Activated CD8-positive, alpha-beta T cell treated with anti-CD3 and anti-CD28 coated beads for 36 hours (primary cell): ENCODE data around the gene ADORA2A. TPM values are rescaled to one million over a fixed set of nuclear protein-coding genes. Genes with fewer than 3 reads are reported as not detected.

Source experiments
- ATAC-seq: fragments of 200-7000 bp; cut with Tn5 transposase; one replicate; pipeline ENCODE4 v1.10.0; 2021; ENCODE audit warnings: mild to moderate bottlenecking, moderate library complexity
- CTCF ChIA-PET: fragments of 350-600 bp; sonication (Branson Sonifier 250); formaldehyde crosslinking; loops from one replicate; lab custom pipeline; 2021; ENCODE audit warnings: antibody characterized with exemption; lab: Charles Lee
- POLR2A ChIA-PET: fragments of 350-600 bp; sonication (Branson Sonifier 250); formaldehyde crosslinking; loops from one replicate; lab custom pipeline; 2021; ENCODE audit warnings: antibody characterized with exemption; lab: Charles Lee
- DNase-seq: peaks from one replicate; pipeline ENCODE4 v3.0.0-alpha.2; 2020
- H3K27ac Mint-ChIP-seq: one replicate; pipeline ENCODE4 v1.8.0; 2021; ENCODE audit warnings: mild to moderate bottlenecking, mixed read lengths
- H3K27me3 Mint-ChIP-seq: one replicate; pipeline ENCODE4 v1.8.0; 2021; ENCODE audit warnings: mixed read lengths
- H3K36me3 Mint-ChIP-seq: one replicate; pipeline ENCODE4 v1.8.0; 2021; ENCODE audit warnings: low read depth, mixed read lengths
- H3K4me1 Mint-ChIP-seq: one replicate; pipeline ENCODE4 v1.8.0; 2021; ENCODE audit warnings: low read depth, mixed read lengths
- H3K4me3 Mint-ChIP-seq: one replicate; pipeline ENCODE4 v1.8.0; 2021; ENCODE audit warnings: mild to moderate bottlenecking, moderate library complexity, mixed read lengths
- H3K9me3 Mint-ChIP-seq: one replicate; pipeline ENCODE4 v1.8.0; 2021; ENCODE audit warnings: mixed read lengths
- intact Hi-C: fragments of 100-400 bp; cut with micrococcal nuclease; formaldehyde crosslinking; loops from one replicate; pipeline ENCODE4 v1.10.0; 2022
- total RNA-seq, 2 experiments: library from RNA; stranded (reverse); gene quantifications; one replicate each; pipeline ENCODE4 v1.2.3, GENCODE V29; 2021
- TF ChIP-seq, protein P1 (sequence below): fragments of 200-600 bp; IDR thresholded peaks from one replicate; pipeline ENCODE4 v1.8.0; 2022; ENCODE audit warnings: antibody characterized with exemption, mild to moderate bottlenecking

ADORA2A gene
- total RNA-seq, 2 experiments from 2014 or later, result 41.4 to 42.9 TPM

DNA sequence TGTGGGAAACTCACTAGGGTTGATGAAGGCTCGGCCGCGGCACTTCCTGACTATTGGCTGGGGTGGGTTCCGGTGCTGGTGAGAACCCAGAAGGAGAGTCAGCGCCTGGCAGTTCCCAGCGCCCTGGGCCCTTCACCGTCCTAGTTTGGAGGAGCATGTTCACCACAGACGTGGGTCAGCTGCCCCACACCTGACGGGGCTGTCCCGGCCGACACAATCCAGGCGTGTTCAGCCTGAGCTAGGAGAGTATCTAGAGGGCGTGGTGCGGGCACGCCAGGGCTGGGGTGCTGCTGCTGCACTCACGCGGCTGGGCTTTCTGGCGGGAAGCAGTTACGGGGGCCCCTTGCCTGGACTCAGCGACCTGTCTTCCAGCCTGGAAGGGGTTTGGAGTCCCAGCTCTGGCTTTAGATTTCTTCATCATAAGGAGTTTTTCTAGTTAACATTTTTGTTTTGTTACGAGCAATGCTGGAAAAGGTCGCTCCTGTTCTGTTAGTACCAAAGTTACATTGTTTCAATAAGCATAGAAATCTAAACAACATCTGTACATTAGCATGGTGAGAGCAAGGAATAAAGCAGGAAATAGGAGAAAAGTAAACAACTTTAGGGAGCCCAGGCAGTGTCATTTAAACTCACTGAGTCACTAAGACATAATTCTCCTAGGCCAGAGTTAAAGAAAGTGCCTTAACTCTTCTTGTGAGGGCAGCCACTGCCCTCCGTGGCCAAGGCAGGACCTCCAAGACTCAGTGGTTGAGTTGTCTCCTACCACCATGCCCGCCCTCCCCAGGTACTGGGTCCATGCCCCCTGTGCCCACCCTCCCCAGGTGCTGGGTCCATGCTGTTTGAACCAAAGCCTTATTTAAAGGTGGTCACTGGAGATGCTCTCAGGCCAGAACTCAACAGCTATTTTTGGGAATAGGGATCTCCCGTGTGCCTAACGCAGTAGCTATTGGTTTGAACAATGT, 12.1 kb upstream of the ADORA2A start:
- POLR2A ChIA-PET, result interaction anchor here (1.2 kb wide), 1 partner anchor 19 kb away, joined by 3 read pairs; no protein-coding TSS in a partner anchor

DNA sequence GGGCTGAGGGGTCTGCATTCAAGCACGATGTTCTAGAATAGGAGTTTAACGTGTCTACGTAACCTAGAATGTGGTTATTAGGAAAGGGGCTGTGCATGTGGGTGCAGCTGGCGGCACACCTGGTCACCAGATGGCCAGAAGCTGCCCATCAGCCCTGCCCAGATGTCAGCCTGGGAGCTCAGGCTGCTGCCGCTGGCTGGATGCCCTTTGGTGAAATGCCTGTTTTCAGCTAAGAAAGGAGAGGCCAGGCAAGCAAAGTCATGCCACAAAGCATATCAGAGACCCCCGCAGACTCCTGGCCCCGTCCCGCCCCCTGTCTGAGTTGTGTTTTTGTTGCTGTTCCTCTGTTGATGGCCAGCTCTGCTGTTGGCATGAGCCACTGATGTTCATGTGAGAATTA, 11.3 kb upstream of the ADORA2A start:
- Mint-ChIP-seq H3K9me3 (no peaks in the 10 kb centered on the region), H3K36me3 (peaks cover 7% of the 10 kb centered on the region), H3K27ac (no peak overlapping the region), H3K4me3 (no peak overlapping the region), H3K27me3 (no peaks in the 10 kb centered on the region), H3K4me1 (peaks cover 3% of the 10 kb centered on the region)
- TF ChIP-seq, protein P1, sequence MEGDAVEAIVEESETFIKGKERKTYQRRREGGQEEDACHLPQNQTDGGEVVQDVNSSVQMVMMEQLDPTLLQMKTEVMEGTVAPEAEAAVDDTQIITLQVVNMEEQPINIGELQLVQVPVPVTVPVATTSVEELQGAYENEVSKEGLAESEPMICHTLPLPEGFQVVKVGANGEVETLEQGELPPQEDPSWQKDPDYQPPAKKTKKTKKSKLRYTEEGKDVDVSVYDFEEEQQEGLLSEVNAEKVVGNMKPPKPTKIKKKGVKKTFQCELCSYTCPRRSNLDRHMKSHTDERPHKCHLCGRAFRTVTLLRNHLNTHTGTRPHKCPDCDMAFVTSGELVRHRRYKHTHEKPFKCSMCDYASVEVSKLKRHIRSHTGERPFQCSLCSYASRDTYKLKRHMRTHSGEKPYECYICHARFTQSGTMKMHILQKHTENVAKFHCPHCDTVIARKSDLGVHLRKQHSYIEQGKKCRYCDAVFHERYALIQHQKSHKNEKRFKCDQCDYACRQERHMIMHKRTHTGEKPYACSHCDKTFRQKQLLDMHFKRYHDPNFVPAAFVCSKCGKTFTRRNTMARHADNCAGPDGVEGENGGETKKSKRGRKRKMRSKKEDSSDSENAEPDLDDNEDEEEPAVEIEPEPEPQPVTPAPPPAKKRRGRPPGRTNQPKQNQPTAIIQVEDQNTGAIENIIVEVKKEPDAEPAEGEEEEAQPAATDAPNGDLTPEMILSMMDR, result no peak
- ChIA-PET POLR2A (interaction anchor here (1.2 to 1.7 kb wide), 2 partner anchors 11 to 18 kb away, joined by 3 to 5 read pairs; partner anchors contain the start of gene ADORA2A), CTCF (no interaction called here)
- ATAC-seq (no peak), DNase-seq (no peak)
- intact Hi-C loops, result no loop called here

More for the DNA sequence above, 12.1 kb upstream of the ADORA2A start:
- no peaks in the 10 kb centered on the region for H3K9me3 Mint-ChIP-seq
- CTCF ChIA-PET, result interaction anchor here (0.7 to 1.1 kb wide), 2 partner anchors 87 to 111 kb away, joined by 3 read pairs; no protein-coding TSS in a partner anchor
- H3K27ac Mint-ChIP-seq, result no peak overlapping the region
- H3K4me3 Mint-ChIP-seq, result no peak overlapping the region
- no peak for ATAC-seq
- intact Hi-C loops, result no loop called here
- TF ChIP-seq, protein P1, result no peak
- no peak for DNase-seq
- peaks cover 7% of the 10 kb centered on the region for H3K4me1 Mint-ChIP-seq
- H3K36me3 Mint-ChIP-seq, result peaks cover 10% of the 10 kb centered on the region
- H3K27me3 Mint-ChIP-seq, result no peaks in the 10 kb centered on the region

DNA sequence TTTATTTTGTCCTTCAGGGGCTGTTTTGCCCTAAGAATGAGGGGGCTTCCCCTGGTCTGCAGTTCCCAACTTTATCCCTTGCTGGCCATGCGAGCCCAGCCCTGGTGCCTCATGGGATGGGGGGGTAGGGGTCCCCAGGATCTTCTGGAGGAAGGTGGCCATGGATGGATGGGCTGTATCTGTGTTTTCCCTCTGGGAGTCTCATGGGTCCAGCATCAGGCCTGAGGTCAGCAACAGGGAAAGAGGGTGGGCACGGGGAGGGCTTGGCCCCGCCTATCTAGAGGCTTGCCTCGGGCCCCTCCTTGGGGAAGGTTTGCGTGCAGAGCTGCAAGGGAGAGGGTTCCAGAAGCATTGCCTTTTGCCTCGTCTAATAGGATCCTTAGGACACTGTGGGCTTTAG, 10.8 kb upstream of the ADORA2A start:
- Mint-ChIP-seq H3K36me3 (peaks cover 7% of the 10 kb centered on the region), H3K27me3 (no peaks in the 10 kb centered on the region), H3K9me3 (no peaks in the 10 kb centered on the region), H3K27ac (no peak overlapping the region), H3K4me1 (peaks cover 4% of the 10 kb centered on the region), H3K4me3 (no peak overlapping the region)
- ATAC-seq (no peak), DNase-seq (no peak)
- ChIA-PET POLR2A (interaction anchor here (0.6 to 1.7 kb wide), 3 partner anchors 8 to 559 kb away, joined by 3 to 5 read pairs (median 4); partner anchors contain the start of genes ADORA2A and SLC2A11), CTCF (no interaction called here)
- intact Hi-C loops, result no loop called here
- TF ChIP-seq, protein P1, result no peak

DNA sequence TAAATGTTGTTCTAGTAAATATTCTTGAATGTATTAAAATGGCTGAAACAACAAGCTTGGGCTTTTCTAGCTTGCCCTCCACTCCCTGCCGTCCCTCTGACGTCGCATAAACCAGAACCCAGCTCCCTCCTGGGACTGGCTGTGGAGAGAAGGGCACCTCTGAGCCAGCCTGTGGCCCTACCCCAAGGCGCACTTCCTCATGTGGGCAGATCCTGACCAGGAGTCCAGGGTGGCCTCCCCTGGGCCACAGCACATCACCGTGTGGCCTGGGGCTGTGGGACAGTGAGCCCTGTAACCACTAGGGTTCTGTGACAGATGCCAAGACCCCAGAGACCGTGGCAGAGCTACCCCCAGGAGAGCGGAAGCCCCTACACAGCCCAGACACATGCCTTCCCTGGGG, 10.2 kb upstream of the ADORA2A start:
- Mint-ChIP-seq H3K4me1 (peaks cover 4% of the 10 kb centered on the region), H3K27me3 (no peaks in the 10 kb centered on the region), H3K9me3 (no peaks in the 10 kb centered on the region), H3K36me3 (peaks cover 7% of the 10 kb centered on the region), H3K4me3 (no peak overlapping the region), H3K27ac (no peak overlapping the region)
- DNase-seq, result no peak
- TF ChIP-seq, protein P1, result no peak
- CTCF ChIA-PET, result interaction anchor here (0.9 to 1.6 kb wide), 2 partner anchors 85 to 105 kb away, joined by 3 to 6 read pairs; no protein-coding TSS in a partner anchor
- POLR2A ChIA-PET, result interaction anchor here (0.6 to 1.7 kb wide), 3 partner anchors 8 to 560 kb away, joined by 3 to 5 read pairs (median 4); partner anchors contain the start of genes ADORA2A and SLC2A11
- ATAC-seq, result no peak
- intact Hi-C loops, result no loop called here
